PC-3 (cell line): ENCODE measurements around the gene GPR179.

ENCODE experiments used
- CTCF ChIP-seq: fragments of 300-600 bp; sonication (generic); conservative IDR thresholded peaks from 2 replicates; pipeline ENCODE4 v1.5.1; 2017; ENCODE audit warnings: antibody characterized with exemption, low read depth, mild to moderate bottlenecking, low read length
- EZH2 ChIP-seq: fragments of 300-600 bp; sonication (generic); IDR thresholded peaks from one replicate; pipeline ENCODE4 v1.6.1; 2017; ENCODE audit warnings: antibody characterized with exemption, mild to moderate bottlenecking, low read length; ENCODE audit not compliant: unreplicated experiment

DNA sequence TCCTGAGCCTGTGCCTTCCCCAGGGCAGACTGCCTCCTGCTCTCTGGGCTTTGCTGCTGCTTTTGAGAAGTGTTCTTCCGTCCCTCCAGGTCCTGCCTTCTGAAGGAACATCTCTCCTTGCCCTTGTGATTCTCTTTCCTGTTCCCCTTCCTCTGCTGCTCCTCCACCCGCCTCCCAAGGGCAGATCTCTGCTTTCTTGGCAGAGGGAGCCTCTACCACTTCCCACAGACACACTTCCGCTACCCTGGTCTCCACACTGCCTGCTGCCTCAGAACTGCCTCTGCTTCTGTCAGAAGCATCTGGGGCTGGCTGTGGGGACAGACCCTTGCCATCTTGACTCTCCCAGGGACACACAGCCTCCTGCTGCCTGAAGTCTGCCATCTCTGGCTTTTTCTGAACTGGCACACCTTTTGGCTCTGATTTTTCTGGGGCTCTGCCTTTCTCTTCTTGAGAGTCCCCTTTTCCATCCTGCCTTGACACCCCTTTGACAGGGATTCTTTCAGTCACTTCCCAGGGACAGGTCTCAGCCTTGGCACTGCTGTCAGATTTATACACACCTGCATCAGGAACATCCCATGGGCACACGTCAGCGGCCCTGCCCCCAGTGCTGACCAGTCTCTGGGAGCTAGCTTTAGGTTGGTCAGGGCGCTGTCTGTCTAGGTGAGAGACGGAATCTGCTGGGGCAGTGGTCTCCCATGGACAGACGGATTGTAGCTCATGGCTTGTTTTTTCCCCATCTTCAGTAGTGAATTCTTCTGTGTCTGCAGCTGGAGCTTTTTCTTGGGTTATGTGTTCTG, 16.6 kb downstream of the GPR179 start:
- TF ChIP-seq EZH2 (no peak), CTCF (no peak)
